OCI-LY1 (cell line): ENCODE data around the gene CFAP221.

Source experiments
- H2AFZ ChIP-seq: fragments of 200-600 bp; sonication (generic), shearing (Covaris generic); 2 replicates; pipeline ENCODE4 v1.6.0; 2014; ENCODE audit warnings: antibody characterized with exemption, mild to moderate bottlenecking, low read length
- H3F3A ChIP-seq: fragments of 200-600 bp; sonication (generic), shearing (Covaris generic); 2 replicates; pipeline ENCODE4 v1.6.0; 2014; ENCODE audit warnings: mild to moderate bottlenecking, antibody characterized with exemption, low read length, moderate library complexity; ENCODE audit not compliant: insufficient read depth
- H3K27ac ChIP-seq: fragments of 200-600 bp; sonication (generic); 2 replicates; pipeline ENCODE4 v1.5.1; 2014; ENCODE audit warnings: low read length, mixed run types, mild to moderate bottlenecking, low read depth; ENCODE audit not compliant: poor library complexity, severe bottlenecking
- H3K27me3 ChIP-seq: fragments of 200-600 bp; sonication (generic); 2 replicates; pipeline ENCODE4 v1.6.0; 2014; ENCODE audit warnings: antibody characterized with exemption, mild to moderate bottlenecking, low read length, moderate library complexity; ENCODE audit not compliant: insufficient read depth
- H3K36me3 ChIP-seq: fragments of 200-600 bp; sonication (generic); 2 replicates; pipeline ENCODE4 v1.6.1; 2014; ENCODE audit warnings: mild to moderate bottlenecking, antibody characterized with exemption, low read length, moderate library complexity, mixed read lengths; ENCODE audit not compliant: insufficient read depth
- H3K4me1 ChIP-seq: fragments of 200-600 bp; sonication (generic); 2 replicates; pipeline ENCODE4 v1.5.1; 2014; ENCODE audit warnings: mild to moderate bottlenecking, low read length, moderate library complexity; ENCODE audit not compliant: insufficient read depth, severe bottlenecking
- H3K4me2 ChIP-seq: fragments of 200-600 bp; sonication (generic), shearing (Covaris generic); 2 replicates; pipeline ENCODE4 v1.6.1; 2014; ENCODE audit warnings: low read length
- H3K4me3 ChIP-seq: fragments of 200-600 bp; sonication (generic); 2 replicates; pipeline ENCODE4 v1.5.1; 2014; ENCODE audit warnings: low read length, low read depth, mild to moderate bottlenecking, mixed read lengths; ENCODE audit not compliant: poor library complexity, severe bottlenecking
- H3K79me2 ChIP-seq: fragments of 200-600 bp; shearing (Covaris generic); 2 replicates; pipeline ENCODE4 v1.6.1; 2016; ENCODE audit warnings: mixed run types, low read length, mixed read lengths; ENCODE audit not compliant: insufficient read depth
- H3K9ac ChIP-seq: fragments of 200-600 bp; sonication (generic), shearing (Covaris generic); 2 replicates; pipeline ENCODE4 v1.6.1; 2014; ENCODE audit warnings: mild to moderate bottlenecking, low read length, mixed read lengths
- H3K9me2 ChIP-seq: fragments of 200-600 bp; sonication (generic), shearing (Covaris generic); 2 replicates; pipeline ENCODE4 v1.6.1; 2014; ENCODE audit warnings: low read depth, mild to moderate bottlenecking, low read length, mixed read lengths
- H3K9me3 ChIP-seq: fragments of 200-600 bp; shearing (Covaris generic); 2 replicates; pipeline ENCODE4 v1.6.1; 2014; ENCODE audit warnings: low read length, mixed read lengths
- H4K20me1 ChIP-seq: fragments of 200-600 bp; sonication (generic), shearing (Covaris generic); 2 replicates; pipeline ENCODE4 v1.6.0; 2016; ENCODE audit warnings: mild to moderate bottlenecking, low read length; ENCODE audit not compliant: insufficient read depth
- EZH2 ChIP-seq: fragments of 200-600 bp; sonication (generic), shearing (Covaris generic); IDR thresholded peaks from 2 replicates; pipeline ENCODE4 v1.8.0; 2017; ENCODE audit warnings: borderline replicate concordance, mixed run types, mild to moderate bottlenecking, antibody characterized with exemption, low read length, moderate library complexity, mixed read lengths
- TF ChIP-seq, protein P1 (sequence below): fragments of 200-600 bp; sonication (generic), shearing (Covaris generic); IDR thresholded peaks from 2 replicates; pipeline ENCODE4 v1.5.1; 2017; ENCODE audit warnings: mild to moderate bottlenecking, antibody characterized with exemption, low read length, moderate library complexity, mixed read lengths

CFAP221 gene

DNA sequence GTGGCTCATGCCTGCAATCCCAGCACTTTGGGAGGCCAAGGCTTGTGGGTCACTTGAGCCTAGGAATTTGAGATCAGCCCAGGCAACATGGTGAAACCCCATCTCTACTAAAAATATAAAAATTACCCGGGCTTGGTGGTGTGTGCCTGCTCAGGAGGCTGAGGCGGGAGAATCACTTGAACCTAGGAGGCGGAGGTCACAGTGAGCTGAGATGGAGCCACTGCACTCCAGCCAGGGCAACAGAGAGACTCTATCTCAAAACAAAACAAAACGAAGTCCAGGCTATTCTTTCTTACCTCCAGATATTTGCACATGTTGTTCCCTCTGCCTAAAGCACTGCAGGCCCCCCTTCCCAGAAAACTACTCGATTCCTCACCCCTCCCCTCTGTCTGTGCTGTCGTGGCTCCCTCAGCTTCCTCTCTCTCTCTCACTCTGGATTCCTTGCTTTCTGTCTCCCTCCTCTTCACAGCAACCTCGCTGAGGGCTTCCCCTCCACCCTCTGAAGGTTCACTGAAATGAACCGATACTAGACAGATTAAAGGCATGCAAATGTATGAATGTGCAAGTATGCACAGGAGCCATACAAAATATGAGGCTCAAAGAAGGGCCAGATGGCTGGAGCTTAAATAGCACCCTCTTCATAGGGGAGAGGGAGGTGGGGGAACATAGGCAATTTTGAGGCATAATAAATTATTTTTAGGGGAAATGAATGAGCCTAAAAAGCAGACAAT, 153.2 kb downstream of the CFAP221 start:
- peak overlapping the region; percentile 35 for H3K4me3 ChIP-seq
- no peaks in the 10 kb centered on the region for H3K36me3 ChIP-seq
- H3F3A ChIP-seq = no peaks in the 10 kb centered on the region
- peak overlapping the region; percentile 43 for H3K4me2 ChIP-seq
- TF ChIP-seq, protein P1, sequence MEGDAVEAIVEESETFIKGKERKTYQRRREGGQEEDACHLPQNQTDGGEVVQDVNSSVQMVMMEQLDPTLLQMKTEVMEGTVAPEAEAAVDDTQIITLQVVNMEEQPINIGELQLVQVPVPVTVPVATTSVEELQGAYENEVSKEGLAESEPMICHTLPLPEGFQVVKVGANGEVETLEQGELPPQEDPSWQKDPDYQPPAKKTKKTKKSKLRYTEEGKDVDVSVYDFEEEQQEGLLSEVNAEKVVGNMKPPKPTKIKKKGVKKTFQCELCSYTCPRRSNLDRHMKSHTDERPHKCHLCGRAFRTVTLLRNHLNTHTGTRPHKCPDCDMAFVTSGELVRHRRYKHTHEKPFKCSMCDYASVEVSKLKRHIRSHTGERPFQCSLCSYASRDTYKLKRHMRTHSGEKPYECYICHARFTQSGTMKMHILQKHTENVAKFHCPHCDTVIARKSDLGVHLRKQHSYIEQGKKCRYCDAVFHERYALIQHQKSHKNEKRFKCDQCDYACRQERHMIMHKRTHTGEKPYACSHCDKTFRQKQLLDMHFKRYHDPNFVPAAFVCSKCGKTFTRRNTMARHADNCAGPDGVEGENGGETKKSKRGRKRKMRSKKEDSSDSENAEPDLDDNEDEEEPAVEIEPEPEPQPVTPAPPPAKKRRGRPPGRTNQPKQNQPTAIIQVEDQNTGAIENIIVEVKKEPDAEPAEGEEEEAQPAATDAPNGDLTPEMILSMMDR = no peak
- no peak for TF ChIP-seq EZH2
- H3K9me3 ChIP-seq = no peaks in the 10 kb centered on the region
- H4K20me1 ChIP-seq = no peaks in the 10 kb centered on the region
- H3K9ac ChIP-seq = peak overlapping the region; percentile 13; the same call in 1 of the 2 replicates
- H2AFZ ChIP-seq = no peak overlapping the region
- H3K79me2 ChIP-seq = no peaks in the 10 kb centered on the region
- no peaks in the 10 kb centered on the region for H3K9me2 ChIP-seq
- H3K27me3 ChIP-seq = no peaks in the 10 kb centered on the region
- peaks cover 43% of the 10 kb centered on the region for H3K4me1 ChIP-seq
- H3K27ac ChIP-seq = peak overlapping the region; percentile 66

DNA sequence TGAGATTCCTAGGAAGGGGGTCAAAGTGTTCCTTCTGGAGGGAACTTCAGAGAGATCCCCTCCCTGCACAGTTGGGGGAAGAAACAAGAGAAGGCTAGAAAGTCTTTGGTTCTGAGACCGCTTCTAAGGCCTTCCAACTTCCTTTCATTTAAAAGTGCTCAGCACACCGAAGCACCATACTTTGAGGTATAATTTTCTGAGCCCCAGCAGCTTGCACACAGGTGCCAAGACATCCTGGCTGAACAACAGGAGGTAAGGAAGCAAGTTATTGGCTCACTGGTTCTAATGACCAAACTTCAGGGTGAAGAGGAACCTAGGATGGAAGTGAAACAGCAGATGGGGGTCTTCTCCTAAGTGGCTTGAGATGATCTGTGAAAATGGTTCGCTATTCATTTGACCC, 154.0 kb downstream of the CFAP221 start:
- no peaks in the 10 kb centered on the region for H3K9me2 ChIP-seq
- no peaks in the 10 kb centered on the region for H3K27me3 ChIP-seq
- H3K9ac ChIP-seq = no peak overlapping the region
- no peaks in the 10 kb centered on the region for H3K36me3 ChIP-seq
- H2AFZ ChIP-seq = no peak overlapping the region
- peak overlapping the region; percentile 66 for H3K27ac ChIP-seq
- TF ChIP-seq, protein P1 = no peak
- no peak for TF ChIP-seq EZH2
- H4K20me1 ChIP-seq = no peaks in the 10 kb centered on the region
- H3K9me3 ChIP-seq = no peaks in the 10 kb centered on the region
- H3K4me2 ChIP-seq = peak overlapping the region; percentile 43; the same call in 1 of the 2 replicates
- no peak overlapping the region for H3K4me3 ChIP-seq
- peaks cover 43% of the 10 kb centered on the region for H3K4me1 ChIP-seq
- no peaks in the 10 kb centered on the region for H3K79me2 ChIP-seq
- no peaks in the 10 kb centered on the region for H3F3A ChIP-seq

DNA sequence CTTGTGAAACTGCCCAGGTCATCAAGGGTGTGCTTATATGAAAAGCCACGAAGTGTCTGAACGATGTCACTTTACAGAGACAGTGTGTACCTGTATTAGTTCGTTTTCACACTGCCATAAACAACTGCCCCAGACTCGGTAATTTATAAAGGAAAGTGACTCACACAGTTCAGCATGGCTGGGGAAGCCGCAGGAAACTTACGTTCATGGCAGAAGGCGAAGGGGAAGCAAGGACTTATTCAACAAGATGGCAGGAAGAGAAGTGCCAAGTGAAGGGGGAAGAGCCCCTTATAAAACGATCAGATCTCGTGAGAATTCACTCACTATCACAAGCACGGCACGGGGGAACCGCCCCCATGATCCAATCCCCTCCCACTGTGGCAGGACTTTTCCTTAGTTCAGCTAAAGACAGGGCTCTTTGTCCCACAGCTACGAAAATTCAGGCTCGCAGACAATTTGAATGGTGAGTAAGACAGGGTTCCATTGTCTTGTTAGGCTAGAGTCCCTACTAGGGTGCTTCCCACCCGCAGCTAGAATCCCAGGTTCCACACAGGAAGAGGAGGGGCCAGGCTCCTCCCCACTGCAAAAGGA, 154.9 kb downstream of the CFAP221 start:
- Histone ChIP-seq H3F3A (no peaks in the 10 kb centered on the region), H3K4me1 (peaks cover 43% of the 10 kb centered on the region), H4K20me1 (no peaks in the 10 kb centered on the region), H3K79me2 (no peaks in the 10 kb centered on the region), H3K36me3 (no peaks in the 10 kb centered on the region), H3K9me3 (no peaks in the 10 kb centered on the region), H3K4me3 (no peak overlapping the region), H3K4me2 (no peak overlapping the region), H3K27ac (no peak overlapping the region), H3K9me2 (no peaks in the 10 kb centered on the region), H3K9ac (no peak overlapping the region), H3K27me3 (no peaks in the 10 kb centered on the region), H2AFZ (no peak overlapping the region)
- TF ChIP-seq, protein P1 = no peak
- TF ChIP-seq EZH2 = no peak
